ENCODE measurements around the gene MRPS9.

GRCh38 chr2:105092797-105093196, 54.9 kb downstream of the MRPS9 start:
- TF ChIP-seq POLR2AphosphoS5 (IDR thresholded peaks at IDR 0.05) (no peak), CTCF (IDR thresholded peaks at IDR 0.05; ENCODE audit: poor library complexity, severe bottlenecking) (no peak), RAD21 (conservative IDR thresholded peaks at IDR 0.05) (no peak), REST (IDR thresholded peaks at IDR 0.05; ENCODE audit: borderline replicate concordance) (no peak), TAF1 (IDR thresholded peaks at IDR 0.05; ENCODE audit: low read depth) (no peak)

All from neural cell (in vitro differentiated cells).